ENCODE measurements around the gene FYB1.

- TF ChIP-seq CTCF (IDR thresholded peaks at IDR 0.05; ENCODE audit: insufficient read depth, low read length) (no peak), POLR2AphosphoS5 (IDR thresholded peaks at IDR 0.05; ENCODE audit: low read depth) (no peak), SPI1 (IDR thresholded peaks at IDR 0.05; ENCODE audit: borderline replicate concordance, low read depth) (no peak), GABPA (IDR thresholded peaks at IDR 0.05; ENCODE audit: low read depth) (no peak), REST (IDR thresholded peaks at IDR 0.05; ENCODE audit: insufficient replicate concordance, low read depth) (no peak)
These were observed 63.3 kb downstream of the FYB1 start for GRCh38 chr5:39156082-39156481.

Measured in HL-60 (cell line).